ENCODE measurements around the gene PNMA6F. TPM values are rescaled to one million over a fixed set of nuclear protein-coding genes. Genes with fewer than 3 reads are reported as not detected.
"Not testable (repeated sequence)": the region's sequence is repeated elsewhere in the genome, so short reads cannot be mapped to it uniquely, and the experiment has no call there.

Gene PNMA6F
- total RNA-seq, 4 donors from 2014 or later: not detected

DNA sequence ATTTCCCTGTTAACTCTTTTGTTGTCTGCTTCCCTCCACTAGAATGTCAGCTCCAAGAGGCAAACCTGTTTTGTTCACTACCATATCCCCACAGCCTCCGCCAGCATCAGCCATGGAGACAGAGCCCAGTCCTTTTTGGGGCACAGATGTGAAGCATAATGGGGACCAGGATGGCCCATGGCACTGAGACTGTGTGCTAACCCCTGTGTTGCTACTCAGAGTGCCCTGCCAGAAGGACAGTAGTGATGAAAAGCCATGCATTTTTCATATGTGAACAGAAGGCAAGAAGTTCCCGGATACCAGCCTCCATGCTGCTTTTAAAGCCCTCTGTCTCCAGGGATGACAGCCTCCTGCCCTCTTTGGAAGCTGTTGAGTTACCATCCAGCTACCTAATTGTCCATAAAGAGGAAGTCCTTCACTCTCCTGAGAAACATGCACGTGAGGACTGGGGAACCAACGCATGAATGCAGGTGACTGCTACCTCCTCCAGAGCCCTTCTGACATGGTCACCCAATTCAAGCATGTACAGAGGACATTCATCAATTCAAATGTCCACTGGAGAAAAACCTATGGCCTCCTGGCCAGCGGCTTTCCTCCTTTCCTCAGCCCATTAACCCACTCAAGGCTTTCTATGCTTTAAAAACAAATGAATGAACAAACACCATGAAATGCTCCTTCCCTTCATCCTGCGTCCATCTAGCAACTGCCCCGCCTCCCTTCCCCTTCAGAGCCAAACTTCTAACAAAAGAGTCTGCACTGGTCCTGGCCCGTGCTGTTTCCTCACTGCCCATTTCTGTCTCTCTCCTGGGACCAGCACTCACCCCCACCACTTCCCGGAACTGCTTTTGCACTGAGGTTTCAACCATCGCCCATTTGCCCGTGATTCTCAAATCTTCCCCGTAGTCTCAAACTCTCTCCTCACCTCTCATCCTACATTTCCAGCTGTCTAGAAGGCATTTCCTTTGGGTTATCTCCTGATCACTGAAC lies 18.0 kb downstream of the PNMA6F start:
- TF ChIP-seq, protein P1, sequence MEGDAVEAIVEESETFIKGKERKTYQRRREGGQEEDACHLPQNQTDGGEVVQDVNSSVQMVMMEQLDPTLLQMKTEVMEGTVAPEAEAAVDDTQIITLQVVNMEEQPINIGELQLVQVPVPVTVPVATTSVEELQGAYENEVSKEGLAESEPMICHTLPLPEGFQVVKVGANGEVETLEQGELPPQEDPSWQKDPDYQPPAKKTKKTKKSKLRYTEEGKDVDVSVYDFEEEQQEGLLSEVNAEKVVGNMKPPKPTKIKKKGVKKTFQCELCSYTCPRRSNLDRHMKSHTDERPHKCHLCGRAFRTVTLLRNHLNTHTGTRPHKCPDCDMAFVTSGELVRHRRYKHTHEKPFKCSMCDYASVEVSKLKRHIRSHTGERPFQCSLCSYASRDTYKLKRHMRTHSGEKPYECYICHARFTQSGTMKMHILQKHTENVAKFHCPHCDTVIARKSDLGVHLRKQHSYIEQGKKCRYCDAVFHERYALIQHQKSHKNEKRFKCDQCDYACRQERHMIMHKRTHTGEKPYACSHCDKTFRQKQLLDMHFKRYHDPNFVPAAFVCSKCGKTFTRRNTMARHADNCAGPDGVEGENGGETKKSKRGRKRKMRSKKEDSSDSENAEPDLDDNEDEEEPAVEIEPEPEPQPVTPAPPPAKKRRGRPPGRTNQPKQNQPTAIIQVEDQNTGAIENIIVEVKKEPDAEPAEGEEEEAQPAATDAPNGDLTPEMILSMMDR (IDR thresholded peaks at IDR 0.05): no peak
- no peak for TF ChIP-seq POLR2A (IDR thresholded peaks at IDR 0.05)
- Histone ChIP-seq H3K36me3 (no peaks in the 10 kb centered on the region), H3K4me3 (no peak overlapping the region), H3K27me3 (no peaks in the 10 kb centered on the region), H3K9me3 (no peaks in the 10 kb centered on the region), H3K4me1 (no peaks in the 10 kb centered on the region), H3K27ac (no peak overlapping the region)
- no peak for DNase-seq
- intact Hi-C loops (cut with DNase I; ENCODE audit: low total_unique reads): no loop called here

DNA sequence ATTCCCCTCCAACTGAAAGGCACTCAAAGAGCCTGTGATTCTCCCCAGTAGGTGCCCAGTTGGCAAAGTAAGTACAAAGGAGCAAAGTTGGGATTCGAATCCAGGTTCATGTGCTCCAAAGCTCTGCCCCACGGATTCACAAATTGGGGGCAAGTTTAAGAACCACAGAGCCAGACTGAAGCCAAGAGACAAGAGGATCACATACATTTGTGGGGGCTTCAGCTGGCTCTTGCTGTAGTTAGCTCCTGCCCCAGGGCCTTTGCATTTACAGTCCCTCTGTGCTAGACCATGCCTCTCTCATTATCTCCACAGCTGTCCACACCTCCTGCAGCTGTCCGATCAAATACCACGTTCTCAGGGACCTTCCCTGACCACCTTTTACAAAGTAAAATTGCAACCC lies 18.8 kb downstream of the PNMA6F start:
- intact Hi-C loops (cut with DNase I; ENCODE audit: low total_unique reads): no loop called here
- H3K27me3 ChIP-seq: no peaks in the 10 kb centered on the region
- no peak overlapping the region for H3K4me3 ChIP-seq
- no peak for DNase-seq
- no peak for TF ChIP-seq POLR2A (IDR thresholded peaks at IDR 0.05)
- TF ChIP-seq, protein P1 (IDR thresholded peaks at IDR 0.05): no peak
- no peaks in the 10 kb centered on the region for H3K36me3 ChIP-seq
- no peak overlapping the region for H3K27ac ChIP-seq
- H3K4me1 ChIP-seq: no peaks in the 10 kb centered on the region
- no peaks in the 10 kb centered on the region for H3K9me3 ChIP-seq

DNA sequence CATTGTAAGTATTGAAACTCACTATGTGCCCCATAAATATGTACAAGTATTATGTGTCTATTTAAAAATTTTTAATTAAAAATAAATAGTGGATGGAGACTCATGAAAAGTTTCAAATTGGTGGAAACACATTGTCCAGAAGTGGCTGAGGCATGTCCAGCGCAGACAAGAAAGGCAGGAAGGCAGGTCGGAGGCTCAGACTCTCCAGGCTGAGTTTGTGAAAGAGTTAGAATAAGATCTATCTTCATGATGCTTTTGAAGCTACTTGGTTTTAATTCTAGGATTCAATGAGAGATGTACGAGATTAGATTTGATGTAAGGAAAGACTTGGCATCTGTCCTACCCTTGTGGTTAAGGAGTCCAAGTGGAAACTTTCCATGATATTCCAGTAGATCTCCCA lies 19.8 kb downstream of the PNMA6F start:
- Histone ChIP-seq H3K4me1 (no peaks in the 10 kb centered on the region), H3K27ac (no peak overlapping the region), H3K9me3 (no peaks in the 10 kb centered on the region), H3K4me3 (no peak overlapping the region), H3K36me3 (no peaks in the 10 kb centered on the region), H3K27me3 (no peaks in the 10 kb centered on the region)
- DNase-seq: no peak
- intact Hi-C loops (cut with DNase I; ENCODE audit: low total_unique reads): no loop called here
- TF ChIP-seq, protein P1 (IDR thresholded peaks at IDR 0.05): no peak
- TF ChIP-seq POLR2A (IDR thresholded peaks at IDR 0.05): no peak

DNA sequence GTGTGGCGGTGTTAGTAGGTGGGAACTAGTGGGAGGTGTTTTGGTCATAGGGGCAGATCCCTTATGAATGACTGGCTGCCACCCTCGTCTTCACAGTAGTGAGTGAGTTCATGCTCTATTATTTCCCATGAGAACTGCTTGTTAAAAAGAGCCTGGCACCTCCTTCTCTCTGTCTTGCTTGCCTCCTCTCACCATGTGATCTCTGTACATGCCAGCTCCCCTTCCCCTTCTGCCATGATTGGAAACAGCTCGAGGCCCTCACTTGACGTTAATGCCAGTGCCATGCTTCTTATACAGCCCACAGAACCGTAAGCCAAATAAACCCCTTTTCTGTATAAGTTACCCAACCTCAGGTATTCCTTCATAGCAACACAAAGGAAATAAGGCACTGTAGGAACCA lies 21.7 kb downstream of the PNMA6F start:
- Histone ChIP-seq H3K27ac (no peak overlapping the region), H3K4me3 (no peak overlapping the region), H3K36me3 (no peaks in the 10 kb centered on the region), H3K4me1 (no peaks in the 10 kb centered on the region), H3K9me3 (no peaks in the 10 kb centered on the region), H3K27me3 (no peaks in the 10 kb centered on the region)
- intact Hi-C loops (cut with DNase I; ENCODE audit: low total_unique reads): no loop called here
- no peak for DNase-seq
- no peak for TF ChIP-seq POLR2A (IDR thresholded peaks at IDR 0.05)
- TF ChIP-seq, protein P1 (IDR thresholded peaks at IDR 0.05): no peak

DNA sequence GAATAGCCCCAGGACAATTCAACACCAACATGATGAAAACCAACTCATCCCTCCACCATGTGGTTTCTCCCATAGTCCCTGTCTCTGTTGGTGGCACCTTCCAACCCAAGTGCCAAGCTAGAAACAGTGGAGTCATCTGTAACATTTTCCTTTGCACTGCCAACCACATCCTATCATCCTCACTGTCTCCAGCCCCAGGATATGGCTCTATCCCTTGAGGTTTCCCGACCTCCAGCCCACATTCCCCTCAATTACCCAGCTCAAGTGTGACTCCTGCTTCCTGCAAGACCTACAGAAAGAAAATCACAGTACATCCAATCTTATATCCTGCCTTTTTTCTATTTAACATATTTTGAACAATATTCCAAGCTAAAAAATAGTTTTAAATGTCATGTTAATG lies 24.2 kb downstream of the PNMA6F start:
- H3K27me3 ChIP-seq: no peaks in the 10 kb centered on the region
- no peaks in the 10 kb centered on the region for H3K4me1 ChIP-seq
- H3K27ac ChIP-seq: no peak overlapping the region
- intact Hi-C loops (cut with DNase I; ENCODE audit: low total_unique reads): no loop called here
- H3K4me3 ChIP-seq: no peak overlapping the region
- H3K9me3 ChIP-seq: no peaks in the 10 kb centered on the region
- no peak for TF ChIP-seq POLR2A (IDR thresholded peaks at IDR 0.05)
- TF ChIP-seq, protein P1 (IDR thresholded peaks at IDR 0.05): no peak
- H3K36me3 ChIP-seq: no peaks in the 10 kb centered on the region
- DNase-seq: no peak

DNA sequence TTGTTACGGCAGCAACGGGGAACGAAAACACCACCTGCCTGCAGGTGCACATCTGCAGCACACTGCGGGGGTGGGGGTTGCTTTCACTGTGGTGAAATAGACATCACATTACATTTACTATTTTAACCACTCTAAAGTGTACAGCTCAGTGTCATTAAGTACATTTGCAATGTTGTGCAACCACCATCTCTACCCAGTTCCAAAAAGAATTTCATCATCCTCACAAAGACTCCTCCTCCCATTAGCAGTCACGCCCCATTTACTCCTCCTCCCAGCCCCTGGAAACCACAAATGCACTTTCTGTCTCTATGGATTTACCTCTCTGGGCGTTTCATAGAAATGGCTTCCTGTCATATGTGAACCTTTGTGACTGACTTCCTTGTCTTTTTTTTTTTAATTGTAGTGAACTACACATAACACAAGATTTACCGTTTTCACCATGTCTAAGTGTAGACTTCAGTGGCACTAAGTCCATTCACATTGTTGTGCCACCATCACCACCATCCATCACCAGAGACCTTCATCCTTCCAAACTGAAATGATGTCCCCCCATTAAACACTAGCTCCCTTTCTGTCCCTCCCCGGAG lies 28.0 kb downstream of the PNMA6F start:
- H3K4me3 ChIP-seq: not testable (repeated sequence)

DNA sequence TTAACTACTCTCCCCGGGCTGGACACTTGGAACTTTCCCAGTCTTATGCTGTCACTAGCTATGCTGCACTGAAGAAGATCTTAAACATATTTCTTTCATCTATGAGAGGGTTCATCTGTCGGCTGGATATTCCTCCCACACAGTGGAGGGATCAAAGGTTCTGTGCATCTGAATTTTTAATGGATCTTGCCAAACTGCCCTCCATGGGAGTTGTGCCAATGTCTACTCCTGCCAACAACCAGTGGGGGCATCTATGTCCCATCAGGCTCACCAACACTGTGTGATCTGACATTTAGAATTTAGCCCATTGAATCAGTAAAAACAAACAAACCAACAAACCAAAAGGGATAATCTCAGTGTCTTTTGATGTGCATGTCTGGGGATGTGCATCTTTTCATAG lies 32.8 kb downstream of the PNMA6F start:
- H3K4me3 ChIP-seq; H3K27ac ChIP-seq; H3K27me3 ChIP-seq; H3K9me3 ChIP-seq; intact Hi-C loops (cut with DNase I; ENCODE audit: low total_unique reads); DNase-seq; H3K36me3 ChIP-seq; H3K4me1 ChIP-seq: not testable (repeated sequence)

More for the DNA sequence above, 28.0 kb downstream of the PNMA6F start:
- H3K27ac ChIP-seq; H3K27me3 ChIP-seq; intact Hi-C loops (cut with DNase I; ENCODE audit: low total_unique reads); H3K9me3 ChIP-seq; H3K4me1 ChIP-seq; DNase-seq; H3K36me3 ChIP-seq: not testable (repeated sequence)

DNA sequence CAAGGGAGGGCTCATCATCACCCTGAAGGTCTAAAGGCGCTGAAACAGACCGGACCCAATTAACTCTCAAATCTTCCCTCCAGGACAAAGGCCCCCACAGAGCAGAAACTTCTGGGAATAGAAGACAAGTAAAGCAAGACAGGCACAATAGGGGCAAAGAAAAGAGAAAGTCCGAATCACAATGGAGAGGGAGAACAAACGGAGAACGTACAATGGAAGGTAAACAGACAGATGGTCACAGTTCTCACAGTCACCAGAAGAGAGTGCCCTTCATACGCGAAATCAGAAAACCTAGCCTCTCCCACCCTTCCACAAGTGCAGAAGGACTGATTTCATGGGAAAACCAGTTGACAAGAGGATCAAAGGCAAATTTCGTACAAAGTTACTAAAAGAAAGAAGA lies 35.9 kb downstream of the PNMA6F start:
- H3K27ac ChIP-seq; H3K9me3 ChIP-seq; H3K4me1 ChIP-seq; intact Hi-C loops (cut with DNase I; ENCODE audit: low total_unique reads); H3K27me3 ChIP-seq; H3K4me3 ChIP-seq; H3K36me3 ChIP-seq; DNase-seq: not testable (repeated sequence)

All from uterus (tissue), 4 donors.